ENCODE measurements around the gene TMEM175. TPM values are rescaled to one million over a fixed set of nuclear protein-coding genes. Genes with fewer than 3 reads are reported as not detected.

The TMEM175 gene
- total RNA-seq, 2 experiments from 2014 or later, result 11.0 to 11.2 TPM

GRCh38 chr4:929096-929765 is 3.0 kb upstream of the TMEM175 start:
- H3K4me3 Mint-ChIP-seq, result no peak overlapping the region
- TF ChIP-seq CTCF (IDR thresholded peaks at IDR 0.05), result no peak
- ATAC-seq (no peak), DNase-seq (no peak)
- ChIA-PET POLR2A (interaction anchor here (0.6 to 4.8 kb wide), 4 partner anchors 10 to 330 kb away, joined by 3 to 25 read pairs (median 3); no protein-coding TSS in a partner anchor), CTCF (interaction anchor here (1.3 kb wide), 2 partner anchors 58 to 187 kb away, joined by 3 to 6 read pairs; partner anchors contain the start of gene IDUA)
- no peaks in the 10 kb centered on the region for H3K27me3 Mint-ChIP-seq
- no peaks in the 10 kb centered on the region for H3K9me3 Mint-ChIP-seq
- peaks cover 52% of the 10 kb centered on the region for H3K4me1 Mint-ChIP-seq (ENCODE audit: low read depth)
- H3K36me3 Mint-ChIP-seq (ENCODE audit: low read depth), result peaks cover 2% of the 10 kb centered on the region
- H3K27ac Mint-ChIP-seq, result no peak overlapping the region
- intact Hi-C loops (cut with micrococcal nuclease), result no loop called here

- no peaks in the 10 kb centered on the region for H3K36me3 Mint-ChIP-seq (ENCODE audit: low read depth)
- no peaks in the 10 kb centered on the region for H3K27me3 Mint-ChIP-seq
- ChIA-PET POLR2A (interaction anchor here (0.6 to 4.8 kb wide), 9 partner anchors 9 to 329 kb away, joined by 3 to 25 read pairs (median 3); partner anchors contain the start of gene IDUA), CTCF (interaction anchor here (1.3 kb wide), 2 partner anchors 57 to 188 kb away, joined by 3 to 6 read pairs; partner anchors contain the start of gene IDUA)
- H3K4me3 Mint-ChIP-seq, result peak overlapping the region; percentile 91
- ATAC-seq (no peak), DNase-seq (peak; percentile 23)
- peak overlapping the region; percentile 96 for H3K27ac Mint-ChIP-seq
- no peak for TF ChIP-seq CTCF (IDR thresholded peaks at IDR 0.05)
- peaks cover 48% of the 10 kb centered on the region for H3K4me1 Mint-ChIP-seq (ENCODE audit: low read depth)
- intact Hi-C loops (cut with micrococcal nuclease), result loop anchor here (2.0 to 5.0 kb wide), 2 partner anchors 51 to 57 kb away; partner anchors contain the start of gene IDUA
- no peaks in the 10 kb centered on the region for H3K9me3 Mint-ChIP-seq
Observed at GRCh38 chr4:930028-930551, 2.2 kb upstream of the TMEM175 start.

GRCh38 chr4:930827-931193 is 1.4 kb upstream of the TMEM175 start:
- ChIA-PET CTCF (interaction anchor here (1.3 to 1.7 kb wide), 2 partner anchors 56 to 57 kb away, joined by 6 to 10 read pairs; partner anchors contain the start of gene IDUA), POLR2A (interaction anchor here (1.1 to 4.8 kb wide), 9 partner anchors 8 to 270 kb away, joined by 3 to 25 read pairs (median 3); partner anchors contain the start of gene IDUA)
- peak overlapping the region; percentile 96 for H3K27ac Mint-ChIP-seq
- ATAC-seq (no peak), DNase-seq (no peak)
- no peaks in the 10 kb centered on the region for H3K9me3 Mint-ChIP-seq
- H3K27me3 Mint-ChIP-seq, result no peaks in the 10 kb centered on the region
- intact Hi-C loops (cut with micrococcal nuclease), result loop anchor here (2.0 to 5.0 kb wide), 2 partner anchors 52 to 56 kb away; partner anchors contain the start of gene IDUA
- TF ChIP-seq CTCF (IDR thresholded peaks at IDR 0.05), result no peak
- H3K36me3 Mint-ChIP-seq (ENCODE audit: low read depth), result no peaks in the 10 kb centered on the region
- peak overlapping the region; percentile 91 for H3K4me3 Mint-ChIP-seq
- H3K4me1 Mint-ChIP-seq (ENCODE audit: low read depth), result peaks cover 45% of the 10 kb centered on the region

- ATAC-seq (no peak), DNase-seq (peak; percentile 38)
- CTCF ChIA-PET, result interaction anchor here (0.8 to 1.7 kb wide), 3 partner anchors 56 to 189 kb away, joined by 3 to 10 read pairs (median 4); partner anchors contain the start of gene IDUA
- POLR2A ChIA-PET, result interaction anchor here (0.8 to 4.8 kb wide), 12 partner anchors 9 to 177 kb away, joined by 3 to 25 read pairs (median 4); partner anchors contain the start of gene IDUA
- Mint-ChIP-seq H3K9me3 (no peaks in the 10 kb centered on the region), H3K36me3 (ENCODE audit: low read depth) (no peaks in the 10 kb centered on the region), H3K27me3 (no peaks in the 10 kb centered on the region), H3K4me1 (ENCODE audit: low read depth) (peaks cover 46% of the 10 kb centered on the region), H3K4me3 (peak overlapping the region; percentile 91), H3K27ac (peak overlapping the region; percentile 96)
- no peak for TF ChIP-seq CTCF (IDR thresholded peaks at IDR 0.05)
- intact Hi-C loops (cut with micrococcal nuclease), result loop anchor here (2.0 to 5.0 kb wide), 2 partner anchors 53 to 56 kb away; partner anchors contain the start of gene IDUA
Observed at GRCh38 chr4:931194-931959, 883 bp upstream of the TMEM175 start.
